ENCODE measurements around the gene DHX35. TPM values are rescaled to one million over a fixed set of nuclear protein-coding genes. Genes with fewer than 3 reads are reported as not detected.

The DHX35 gene
- total RNA-seq, 6 experiments from 2014 or later: 3.2 to 7.5 (median 4.8) TPM

DNA sequence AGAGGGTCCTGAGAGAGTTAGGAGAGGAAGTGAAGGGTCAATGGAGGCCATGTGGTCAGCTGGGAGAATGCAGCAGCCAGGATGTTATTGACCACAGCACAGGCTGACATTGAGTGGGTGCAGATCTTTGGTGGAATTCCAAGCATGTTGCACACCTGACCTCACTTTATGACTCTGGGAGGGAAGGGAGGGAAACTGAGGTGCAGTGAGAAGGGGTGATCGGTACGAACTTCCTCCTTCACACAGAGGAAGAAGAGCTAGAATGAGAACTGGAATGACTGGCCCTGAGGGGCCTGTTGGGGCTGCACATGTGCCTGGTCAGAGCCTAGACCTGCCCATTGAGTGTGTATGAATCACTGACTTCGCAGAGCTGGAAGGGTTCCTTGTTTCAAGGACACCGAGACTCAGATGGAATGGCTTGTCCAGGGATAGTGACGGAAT is 26.2 kb upstream of the DHX35 start:
- no peak overlapping the region for H3K27ac ChIP-seq
- ATAC-seq (no peak), DNase-seq (no peak)
- no CpG with 5 or more reads among the region's 5 CpGs for WGBS (ENCODE audit: insufficient coverage, low coverage, low lambda C conversion rate, missing lambda C conversion rate)
- no peaks in the 10 kb centered on the region for H3K9me3 ChIP-seq
- intact Hi-C loops (cut with DNase I): no loop called here
- H3K4me1 ChIP-seq: no peaks in the 10 kb centered on the region
- H3K27me3 ChIP-seq: no peaks in the 10 kb centered on the region
- no peak for TF ChIP-seq POLR2A (IDR thresholded peaks at IDR 0.05)
- TF ChIP-seq, protein P1, sequence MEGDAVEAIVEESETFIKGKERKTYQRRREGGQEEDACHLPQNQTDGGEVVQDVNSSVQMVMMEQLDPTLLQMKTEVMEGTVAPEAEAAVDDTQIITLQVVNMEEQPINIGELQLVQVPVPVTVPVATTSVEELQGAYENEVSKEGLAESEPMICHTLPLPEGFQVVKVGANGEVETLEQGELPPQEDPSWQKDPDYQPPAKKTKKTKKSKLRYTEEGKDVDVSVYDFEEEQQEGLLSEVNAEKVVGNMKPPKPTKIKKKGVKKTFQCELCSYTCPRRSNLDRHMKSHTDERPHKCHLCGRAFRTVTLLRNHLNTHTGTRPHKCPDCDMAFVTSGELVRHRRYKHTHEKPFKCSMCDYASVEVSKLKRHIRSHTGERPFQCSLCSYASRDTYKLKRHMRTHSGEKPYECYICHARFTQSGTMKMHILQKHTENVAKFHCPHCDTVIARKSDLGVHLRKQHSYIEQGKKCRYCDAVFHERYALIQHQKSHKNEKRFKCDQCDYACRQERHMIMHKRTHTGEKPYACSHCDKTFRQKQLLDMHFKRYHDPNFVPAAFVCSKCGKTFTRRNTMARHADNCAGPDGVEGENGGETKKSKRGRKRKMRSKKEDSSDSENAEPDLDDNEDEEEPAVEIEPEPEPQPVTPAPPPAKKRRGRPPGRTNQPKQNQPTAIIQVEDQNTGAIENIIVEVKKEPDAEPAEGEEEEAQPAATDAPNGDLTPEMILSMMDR (IDR thresholded peaks at IDR 0.05): no peak
- no peaks in the 10 kb centered on the region for H3K36me3 ChIP-seq
- no peak overlapping the region for H3K4me3 ChIP-seq

DNA sequence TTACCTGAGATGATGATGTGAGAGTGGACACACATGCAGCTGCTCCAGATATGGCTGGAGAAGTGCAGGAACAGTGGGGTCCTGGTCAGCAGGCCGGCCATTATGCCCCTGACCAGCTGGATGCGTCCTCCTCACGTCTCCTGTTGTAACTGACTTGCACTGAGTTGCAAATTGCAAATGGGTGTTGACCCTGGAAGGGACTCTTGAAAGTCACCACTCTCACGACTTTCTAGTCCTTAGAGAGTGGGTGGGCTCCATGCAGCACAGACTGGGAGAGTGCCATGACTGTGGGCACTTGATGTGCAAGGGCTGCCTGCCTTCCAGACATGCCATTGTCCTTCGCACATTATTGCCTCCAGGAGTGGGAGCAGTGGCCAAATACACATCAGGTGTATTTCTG is 25.1 kb upstream of the DHX35 start:
- ATAC-seq (no peak), DNase-seq (no peak)
- no CpG with 5 or more reads among the region's 5 CpGs for WGBS (ENCODE audit: insufficient coverage, low coverage, low lambda C conversion rate, missing lambda C conversion rate)
- Histone ChIP-seq H3K9me3 (no peaks in the 10 kb centered on the region), H3K27ac (no peak overlapping the region), H3K4me3 (no peak overlapping the region), H3K4me1 (no peaks in the 10 kb centered on the region), H3K36me3 (no peaks in the 10 kb centered on the region), H3K27me3 (no peaks in the 10 kb centered on the region)
- TF ChIP-seq, protein P1 (IDR thresholded peaks at IDR 0.05): no peak
- no peak for TF ChIP-seq POLR2A (IDR thresholded peaks at IDR 0.05)
- intact Hi-C loops (cut with DNase I): no loop called here

DNA sequence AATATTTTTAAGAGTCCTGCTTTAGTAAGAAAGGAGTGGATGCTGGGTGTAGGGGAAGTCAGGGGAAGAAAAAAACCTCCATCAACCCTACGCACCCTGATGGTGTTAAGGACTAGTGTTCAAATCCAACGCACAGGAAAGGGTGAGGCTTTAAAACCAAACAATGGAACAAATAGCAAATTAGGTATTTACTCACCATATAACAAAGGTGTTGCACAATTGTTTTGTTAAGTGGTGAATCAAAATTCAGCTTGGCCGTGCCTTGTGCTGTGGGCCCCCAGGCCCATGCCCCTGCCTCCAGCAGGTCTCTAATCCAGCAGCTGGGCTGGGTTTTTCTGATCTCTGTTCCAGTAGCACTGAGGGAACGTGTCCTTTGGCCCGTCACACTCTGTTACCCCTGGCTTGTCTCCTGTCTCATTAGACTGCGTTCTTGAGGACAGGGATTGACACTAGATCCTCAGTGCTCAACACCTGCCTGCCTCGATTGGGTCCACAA is 24.1 kb upstream of the DHX35 start:
- no peak for DNase-seq
- Histone ChIP-seq H3K9me3 (no peaks in the 10 kb centered on the region), H3K4me3 (no peak overlapping the region), H3K4me1 (no peaks in the 10 kb centered on the region), H3K27me3 (no peaks in the 10 kb centered on the region), H3K36me3 (no peaks in the 10 kb centered on the region), H3K27ac (no peak overlapping the region)
- intact Hi-C loops (cut with DNase I): no loop called here
- WGBS (ENCODE audit: insufficient coverage, low coverage, low lambda C conversion rate, missing lambda C conversion rate): 98% methylated on average over 5 of the region's 7 CpGs
- ATAC-seq: no peak
- TF ChIP-seq, protein P1 (IDR thresholded peaks at IDR 0.05): no peak
- TF ChIP-seq POLR2A (IDR thresholded peaks at IDR 0.05): no peak

DNA sequence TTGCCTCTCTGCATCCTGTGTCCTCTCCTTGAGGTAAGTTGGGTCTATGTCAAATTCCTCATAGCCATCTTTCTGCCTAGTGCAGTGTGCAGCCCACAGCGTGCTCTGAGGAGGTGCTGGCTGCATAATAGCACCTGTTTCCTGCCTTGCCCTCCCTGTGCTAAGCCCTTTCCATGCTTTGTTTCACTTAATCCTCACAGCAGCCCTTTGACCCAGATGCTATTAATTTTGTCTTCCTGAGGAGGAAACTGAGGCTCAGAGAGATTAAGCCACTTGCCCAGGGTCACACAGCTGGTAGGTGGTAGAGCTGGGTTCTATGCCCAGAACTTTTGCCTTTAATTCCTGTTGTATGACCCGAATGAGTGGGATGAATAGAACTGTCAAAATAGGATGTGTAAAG is 22.5 kb upstream of the DHX35 start:
- WGBS (ENCODE audit: insufficient coverage, low coverage, low lambda C conversion rate, missing lambda C conversion rate): 82% methylated on average over 2 of the region's 2 CpGs
- DNase-seq: no peak

More for the DNA sequence above, 22.5 kb upstream of the DHX35 start:
- TF ChIP-seq, protein P1 (IDR thresholded peaks at IDR 0.05): no peak
- no peak for TF ChIP-seq POLR2A (IDR thresholded peaks at IDR 0.05)
- H3K27me3 ChIP-seq: no peaks in the 10 kb centered on the region
- no peak for ATAC-seq
- no peak overlapping the region for H3K4me3 ChIP-seq
- no peaks in the 10 kb centered on the region for H3K36me3 ChIP-seq
- H3K9me3 ChIP-seq: no peaks in the 10 kb centered on the region
- intact Hi-C loops (cut with DNase I): no loop called here
- no peak overlapping the region for H3K27ac ChIP-seq
- H3K4me1 ChIP-seq: no peaks in the 10 kb centered on the region
